ENCODE data around the gene GTPBP1.

Gene GTPBP1

GRCh38 chr22:38705235-38706100 is at the start of gene GTPBP1:
Gene GTPBP1 (plus strand): TSS chr22:38705944. CDS start chr22:38705956, 12 bp downstream.
- peak; percentile 92 to 96 for DNase-seq

- peak; percentile 74 to 75 for DNase-seq
Observed at GRCh38 chr22:38656256-38657044, 49.3 kb upstream of the GTPBP1 start, which contains the start of the genes CBY1 and FAM227A. Gene CBY1 (plus strand): TSS chr22:38656638. CDS start chr22:38668055, 11,417 bp downstream. Gene FAM227A (minus strand): TSS chr22:38656392. CDS start chr22:38650168, 6,224 bp downstream.

GRCh38 chr22:38657045-38657909 is 48.5 kb upstream of the GTPBP1 start:
- peak in 1 of 2 experiments; percentile 6 for DNase-seq

- no peak for DNase-seq
Observed at GRCh38 chr22:38674888-38675287, 30.9 kb upstream of the GTPBP1 start.

- DNase-seq = no peak
Observed at GRCh38 chr22:38675833-38676232, 29.9 kb upstream of the GTPBP1 start.

GRCh38 chr22:38681582-38682335 is 24.0 kb upstream of the GTPBP1 start, which contains the start of gene TOMM22:
Gene TOMM22 (plus strand): TSS chr22:38681957. CDS start chr22:38681979, 22 bp downstream.
- DNase-seq = peak; percentile 70 to 73

GRCh38 chr22:38684895-38685294 is 20.8 kb upstream of the GTPBP1 start:
- no peak for DNase-seq

GRCh38 chr22:38685761-38686160 is 20.0 kb upstream of the GTPBP1 start:
- no peak for DNase-seq

- DNase-seq = no peak
Observed at GRCh38 chr22:38689651-38690050, 16.1 kb upstream of the GTPBP1 start.

- no peak for DNase-seq
Observed at GRCh38 chr22:38694049-38694448, 11.7 kb upstream of the GTPBP1 start.

- no peak for DNase-seq
Observed at GRCh38 chr22:38694940-38695339, 10.8 kb upstream of the GTPBP1 start.

- DNase-seq = peak; percentile 31 to 45
Observed at GRCh38 chr22:38696606-38697424, 8.9 kb upstream of the GTPBP1 start.

- no peak for DNase-seq
Observed at GRCh38 chr22:38697425-38698089, 8.2 kb upstream of the GTPBP1 start.

- no peak for DNase-seq
Observed at GRCh38 chr22:38698407-38699094, 7.2 kb upstream of the GTPBP1 start.

- DNase-seq = no peak
Observed at GRCh38 chr22:38699143-38699542, 6.6 kb upstream of the GTPBP1 start.

GRCh38 chr22:38699784-38700183 is 6.0 kb upstream of the GTPBP1 start:
- no peak for DNase-seq

GRCh38 chr22:38700270-38700788 is 5.4 kb upstream of the GTPBP1 start:
- peak in 1 of 2 experiments; percentile 16 for DNase-seq

- peak; percentile 97 for DNase-seq
Observed at GRCh38 chr22:38700789-38701628, 4.7 kb upstream of the GTPBP1 start, which contains the start of gene JOSD1. Gene JOSD1 (minus strand): TSS chr22:38700943. CDS start chr22:38699987, 956 bp downstream.

Measured in activated CD4-positive, alpha-beta T cell treated with anti-CD3 and anti-CD28 coated beads, Interleukin-2, amount 50 U/mL, for 4 hours (primary cell).